ENCODE measurements around the gene TRIM26.

- TF ChIP-seq CTCF (IDR thresholded peaks at IDR 0.05; ENCODE audit: low read depth, low read length, poor library complexity, severe bottlenecking) (no peak), EZH2phosphoT487 (IDR thresholded peaks at IDR 0.05; ENCODE audit: borderline replicate concordance, low read length) (no peak)
Observed at GRCh38 chr6:30158475-30159040, 54.6 kb downstream of the TRIM26 start.

Data from DOHH2 (cell line).